Stomach (tissue), 9 donors: Measurements from ENCODE around the gene KCNK7. TPM values are rescaled to one million over a fixed set of nuclear protein-coding genes. Genes with fewer than 3 reads are reported as not detected.

Experiments
- DNase-seq, 2 donors: peaks; one replicate each; pipeline versions ENCODE4 v3.0.0 to v3.0.0-alpha.2; 2013 to 2019
- H3K27ac ChIP-seq, 5 donors: fragments of 200-600 bp in 4 of 5; sonication (generic) in 4 of 5; one replicate each; pipeline ENCODE4 v1.5.1; 2013 to 2019; ENCODE audit warnings: mild to moderate bottlenecking in 1 of 5, moderate library complexity in 1 of 5
- H3K27me3 ChIP-seq, 3 donors: fragments of 200-600 bp; sonication (generic); one replicate each; pipeline ENCODE4 v1.5.1; 2017 to 2019; ENCODE audit warnings: mixed run types in 1 of 3
- H3K36me3 ChIP-seq, 4 donors: fragments of 200-600 bp; sonication (generic); 1 replicate in 3 of 4; 2 replicates in 1 of 4; pipeline ENCODE4 v1.5.1; 2016 to 2019
- H3K4me1 ChIP-seq, 4 donors: fragments of 200-600 bp; sonication (generic); one replicate each; pipeline ENCODE4 v1.5.1; 2016 to 2019
- H3K4me3 ChIP-seq, 4 donors: fragments of 200-600 bp; sonication (generic) in 3 of 4; one replicate each; pipeline ENCODE4 v1.5.1; 2016 to 2019; ENCODE audit warnings: mild to moderate bottlenecking in 1 of 4
- H3K9me3 ChIP-seq, 4 donors: fragments of 200-600 bp; sonication (generic); one replicate each; pipeline ENCODE4 v1.5.1; 2016 to 2019
- EP300 ChIP-seq: sonication (generic); formaldehyde crosslinking; IDR thresholded peaks from one replicate; pipeline ENCODE4 v1.6.1; 2017; ENCODE audit warnings: antibody characterized with exemption
- POLR2A ChIP-seq, 4 donors: fragments of 450-650 bp; IDR thresholded peaks; one replicate each; pipeline ENCODE4 v1.6.1; 2016; ENCODE audit warnings: antibody characterized with exemption in 4 of 4, control low read depth in 2 of 4, mild to moderate bottlenecking in 1 of 4, moderate library complexity in 1 of 4
- POLR2AphosphoS5 ChIP-seq, 3 donors: sonication (generic); formaldehyde crosslinking; IDR thresholded peaks; one replicate each; pipeline ENCODE4 v1.6.1; 2016; ENCODE audit warnings: antibody characterized with exemption in 3 of 3
- WGBS, 5 donors: extraction: QIAGEN DNeasy Blood & Tissue Kit in 3 of 5; methylation state at CpG; one replicate each; pipeline versions ENCODE4 v1.1.5 to v1.1.7; 2013 to 2018; 5-methylcytosine and 5-hydroxymethylcytosine counted together
- intact Hi-C: fragments of 100-400 bp; cut with DNase I; formaldehyde crosslinking; loops from one replicate; pipeline ENCODE4 v1.15.1; 2023; ENCODE audit warnings: low total_unique reads
- polyA plus RNA-seq, 3 donors: library from polyadenylated mRNA; stranded (reverse); fragments of 200-250 nt; gene quantifications; one replicate each; pipeline ENCODE4 v1.2.3, GENCODE V29; 2013
- total RNA-seq, 5 donors: library from RNA; depleted of rRNA; stranded (reverse); fragments of >200 nt; gene quantifications; one replicate each; pipeline versions ENCODE4 v1.1.0 to v1.2.3, GENCODE V29; 2014 to 2016
- TF ChIP-seq, protein P1 (sequence below), 7 experiments: fragments of 450-650 bp in 4 of 7; fragments of 200-600 bp in 3 of 7; sonication (generic) in 3 of 7; IDR thresholded peaks; one replicate each; pipeline ENCODE4 v1.5.1; 2016 to 2019; ENCODE audit warnings: antibody characterized with exemption in 7 of 7, control low read depth in 2 of 7, mild to moderate bottlenecking in 1 of 7
- donor health status: healthy with polysubstance abuse.
- donor health status: Bipolar disorder and iron deficiency.
- donor health status: healthy.

The KCNK7 gene
- total and polyA plus RNA-seq, 8 donors, result 0.58 to 5.8 (median 3.0) TPM; not detected in 4

DNA sequence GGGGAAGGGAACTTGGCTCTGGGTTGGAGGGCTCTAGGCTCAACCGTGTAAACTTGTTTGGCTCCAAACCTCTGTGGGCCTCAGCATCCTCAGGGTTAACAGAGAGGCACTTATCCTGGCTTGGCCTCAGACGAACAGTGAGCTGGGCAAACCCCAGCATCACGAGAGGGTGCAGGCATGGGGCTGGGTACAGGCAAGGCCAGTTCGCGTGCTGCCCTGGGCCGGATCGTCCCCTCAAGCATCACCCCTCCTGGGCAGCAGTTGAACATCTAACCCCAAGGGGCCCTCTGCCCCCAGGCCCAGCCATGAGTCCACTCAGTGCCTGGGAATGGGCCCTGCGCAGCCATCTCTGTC lies 17.9 kb downstream of the KCNK7 start:
- DNase-seq, result no peak
- Histone ChIP-seq H3K4me1 (peaks cover 49 to 78% (median 60%) of the 10 kb centered on the region in 4 donors), H3K27me3 (no peaks in the 10 kb centered on the region), H3K9me3 (no peaks in the 10 kb centered on the region), H3K4me3 (peak overlapping the region; percentile 75 to 89 (median 80)), H3K36me3 (peaks cover 37 to 44% (median 41%) of the 10 kb centered on the region in 4 donors), H3K27ac (peak overlapping the region; percentile 86 to 97 (median 95))
- intact Hi-C loops, result no loop called here
- WGBS, 5 donors, result 36 to 52% (median 49%) methylated on average over 6 to 8 of the region's 8 CpGs
- TF ChIP-seq EP300 (no peak), POLR2AphosphoS5 (IDR thresholded peaks at IDR 0.05) (no peak), POLR2A (IDR thresholded peaks at IDR 0.05) (no peak)
- TF ChIP-seq, protein P1, sequence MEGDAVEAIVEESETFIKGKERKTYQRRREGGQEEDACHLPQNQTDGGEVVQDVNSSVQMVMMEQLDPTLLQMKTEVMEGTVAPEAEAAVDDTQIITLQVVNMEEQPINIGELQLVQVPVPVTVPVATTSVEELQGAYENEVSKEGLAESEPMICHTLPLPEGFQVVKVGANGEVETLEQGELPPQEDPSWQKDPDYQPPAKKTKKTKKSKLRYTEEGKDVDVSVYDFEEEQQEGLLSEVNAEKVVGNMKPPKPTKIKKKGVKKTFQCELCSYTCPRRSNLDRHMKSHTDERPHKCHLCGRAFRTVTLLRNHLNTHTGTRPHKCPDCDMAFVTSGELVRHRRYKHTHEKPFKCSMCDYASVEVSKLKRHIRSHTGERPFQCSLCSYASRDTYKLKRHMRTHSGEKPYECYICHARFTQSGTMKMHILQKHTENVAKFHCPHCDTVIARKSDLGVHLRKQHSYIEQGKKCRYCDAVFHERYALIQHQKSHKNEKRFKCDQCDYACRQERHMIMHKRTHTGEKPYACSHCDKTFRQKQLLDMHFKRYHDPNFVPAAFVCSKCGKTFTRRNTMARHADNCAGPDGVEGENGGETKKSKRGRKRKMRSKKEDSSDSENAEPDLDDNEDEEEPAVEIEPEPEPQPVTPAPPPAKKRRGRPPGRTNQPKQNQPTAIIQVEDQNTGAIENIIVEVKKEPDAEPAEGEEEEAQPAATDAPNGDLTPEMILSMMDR (IDR thresholded peaks at IDR 0.05), result no peak

DNA sequence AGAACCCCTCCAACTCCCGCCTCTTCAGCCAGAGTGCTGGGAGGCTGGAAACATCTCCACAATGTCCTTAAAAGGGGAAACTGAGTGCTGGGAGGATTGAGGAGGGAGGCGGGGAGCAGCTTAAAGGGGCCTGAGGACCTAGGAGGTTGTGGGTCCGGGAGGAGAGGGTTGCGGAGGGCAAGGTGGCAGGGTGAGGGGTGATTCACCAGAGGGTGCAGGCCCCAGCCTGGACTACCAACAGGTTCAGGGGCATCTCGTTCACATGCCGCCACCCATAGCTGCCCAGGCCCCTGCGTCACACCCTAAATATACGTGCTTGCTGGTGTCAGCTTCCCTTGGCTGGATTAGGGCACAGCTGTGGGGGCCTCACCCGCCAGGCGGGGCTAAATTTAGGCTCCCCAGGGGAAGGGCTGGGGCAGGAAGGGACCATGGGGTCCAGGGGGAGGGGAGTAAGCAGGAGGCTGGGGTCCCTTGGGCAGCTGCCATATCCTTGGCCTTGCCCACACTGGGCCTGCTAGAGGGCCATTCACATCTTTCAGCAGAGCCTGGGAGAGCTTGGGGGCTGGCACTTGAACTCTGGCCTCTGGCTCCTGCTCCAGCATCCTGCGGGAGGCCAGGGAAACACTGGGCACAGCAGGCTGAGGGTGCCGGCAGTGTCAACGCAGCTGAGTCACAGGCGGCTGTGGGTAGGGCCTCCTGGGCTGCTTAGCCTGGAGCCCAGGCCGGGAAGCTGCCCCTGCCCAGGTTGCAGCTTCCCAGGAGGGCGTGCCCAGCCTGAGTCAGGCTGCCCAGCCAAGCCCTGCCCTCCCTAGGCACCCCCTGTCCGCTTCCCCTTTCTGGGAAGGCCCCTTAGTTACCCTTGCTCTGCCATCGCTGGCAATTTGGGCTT lies 18.5 kb downstream of the KCNK7 start:
- Histone ChIP-seq H3K36me3 (peaks cover 33 to 38% (median 35%) of the 10 kb centered on the region in 4 donors), H3K27me3 (no peaks in the 10 kb centered on the region), H3K9me3 (no peaks in the 10 kb centered on the region), H3K4me1 (peaks cover 50 to 80% (median 62%) of the 10 kb centered on the region in 4 donors), H3K27ac (peak overlapping the region; percentile 86 to 97 (median 95)), H3K4me3 (peak overlapping the region; percentile 75 to 89 (median 80))
- intact Hi-C loops, result no loop called here
- TF ChIP-seq POLR2AphosphoS5 (IDR thresholded peaks at IDR 0.05), result peak; percentile 66 to 80 (median 66)
- TF ChIP-seq, protein P1 (IDR thresholded peaks at IDR 0.05), result no peak
- TF ChIP-seq POLR2A (IDR thresholded peaks at IDR 0.05), result peak in 1 of 4 donors; percentile 18
- peak; percentile 78 to 83 for DNase-seq
- WGBS, 5 donors, result 19 to 39% (median 24%) methylated on average over 12 to 18 of the region's 18 CpGs

DNA sequence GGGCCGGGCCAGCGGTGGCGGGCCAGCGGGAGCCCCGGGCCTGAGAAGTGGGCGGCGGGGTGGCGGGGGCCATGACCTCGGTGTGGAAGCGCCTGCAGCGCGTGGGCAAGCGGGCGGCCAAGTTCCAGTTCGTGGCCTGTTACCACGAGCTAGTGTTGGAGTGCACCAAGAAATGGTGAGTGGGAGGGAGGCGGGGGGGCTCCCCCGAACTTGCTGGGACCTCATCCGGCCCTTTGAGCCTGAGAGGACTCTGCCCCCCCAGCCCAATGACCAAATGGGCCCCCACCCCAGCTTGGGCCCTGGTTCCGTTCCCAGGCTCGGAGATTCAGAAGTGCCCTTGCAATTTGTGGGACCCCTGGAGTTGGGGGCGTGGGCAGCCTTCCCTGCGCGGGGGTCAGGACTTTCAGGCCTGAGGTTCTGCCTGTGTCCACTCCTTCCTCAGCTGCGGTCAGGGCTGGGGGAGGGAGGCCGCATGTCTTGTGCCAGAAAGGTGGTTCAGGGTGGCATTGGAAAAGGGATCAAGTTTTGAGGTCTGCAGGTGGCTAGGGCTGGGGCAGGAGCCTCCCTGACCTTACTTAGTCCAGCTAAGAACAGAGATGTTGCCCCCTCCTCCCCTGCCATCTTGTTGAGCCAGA lies 19.3 kb downstream of the KCNK7 start:
- no peak for TF ChIP-seq EP300
- TF ChIP-seq, protein P1 (IDR thresholded peaks at IDR 0.05), result no peak
- no peak for TF ChIP-seq POLR2A (IDR thresholded peaks at IDR 0.05)
- TF ChIP-seq POLR2AphosphoS5 (IDR thresholded peaks at IDR 0.05), result no peak
- H3K4me1 ChIP-seq, result peaks cover 57 to 88% (median 69%) of the 10 kb centered on the region in 4 donors
- 1 to 15% (median 10%) methylated on average over 12 to 26 of the region's 26 CpGs for WGBS, 5 donors
- H3K27me3 ChIP-seq, result no peaks in the 10 kb centered on the region
- peak overlapping the region; percentile 86 to 97 (median 95) for H3K27ac ChIP-seq
- no peak for DNase-seq
- H3K9me3 ChIP-seq, result no peaks in the 10 kb centered on the region
- H3K36me3 ChIP-seq, result peaks cover 25 to 30% (median 28%) of the 10 kb centered on the region in 4 donors
- intact Hi-C loops, result no loop called here
- H3K4me3 ChIP-seq, result peak overlapping the region; percentile 75 to 89 (median 80)

DNA sequence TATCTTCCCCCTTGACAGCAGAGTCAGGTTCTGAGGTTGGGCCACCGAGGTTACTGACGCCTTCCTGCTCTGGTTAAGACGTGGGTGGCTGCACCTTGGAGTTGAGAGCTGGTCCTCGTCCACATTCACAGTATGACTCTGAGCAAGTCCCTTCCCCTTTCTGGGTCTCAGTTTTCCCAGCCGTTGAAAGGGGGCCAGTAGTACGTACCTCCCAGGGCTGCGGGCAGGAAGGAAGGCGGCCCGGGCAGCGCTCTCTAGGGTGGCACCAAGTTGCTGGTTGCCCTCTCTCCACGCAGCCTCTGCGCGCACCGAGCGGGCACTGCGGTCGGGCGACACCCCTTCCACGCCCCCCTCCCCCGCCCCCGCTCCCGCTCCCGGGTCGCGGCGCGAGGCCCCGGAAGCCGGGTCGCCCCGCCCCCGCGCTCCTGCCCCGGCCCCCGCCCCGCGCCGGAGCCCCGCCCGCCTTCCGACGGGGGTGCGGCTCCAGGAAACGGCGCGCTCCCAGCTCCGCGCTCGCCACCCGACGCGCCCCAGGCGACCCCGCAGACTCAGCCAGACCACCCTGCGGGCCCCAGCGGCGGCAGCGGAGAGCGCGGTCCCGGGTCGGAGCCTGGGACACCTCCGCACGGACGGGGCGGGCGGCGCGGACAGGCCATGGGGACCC lies 19.9 kb downstream of the KCNK7 start, which contains the start of gene EHBP1L1:
EHBP1L1 (plus strand) TSS at position 486 of the 664 bp plus-strand sequence. CDS start 250 bp downstream, outside the sequence.
- Histone ChIP-seq H3K4me1 (peaks cover 64 to 89% (median 76%) of the 10 kb centered on the region in 4 donors), H3K4me3 (peak within 1 kb of the TSS; percentile 75 to 89 (median 80)), H3K9me3 (no peaks in the 10 kb centered on the region), H3K27me3 (no peaks in the 10 kb centered on the region), H3K36me3 (peaks cover 19 to 24% (median 21%) of the 10 kb centered on the region in 4 donors), H3K27ac (peak within 1 kb of the TSS; percentile 86 to 97 (median 95))
- DNase-seq, result peak; percentile 80 to 90
- 0 to 2% (median 1%) methylated on average over 6 to 69 of the region's 69 CpGs for WGBS, 5 donors
- TF ChIP-seq POLR2A (IDR thresholded peaks at IDR 0.05) (no peak), POLR2AphosphoS5 (IDR thresholded peaks at IDR 0.05) (peak in 1 of 3 donors; percentile 41), EP300 (no peak)
- TF ChIP-seq, protein P1 (IDR thresholded peaks at IDR 0.05), result no peak
- intact Hi-C loops, result no loop called here
